ENCODE data around the gene FXYD4.

FXYD4 gene

DNA sequence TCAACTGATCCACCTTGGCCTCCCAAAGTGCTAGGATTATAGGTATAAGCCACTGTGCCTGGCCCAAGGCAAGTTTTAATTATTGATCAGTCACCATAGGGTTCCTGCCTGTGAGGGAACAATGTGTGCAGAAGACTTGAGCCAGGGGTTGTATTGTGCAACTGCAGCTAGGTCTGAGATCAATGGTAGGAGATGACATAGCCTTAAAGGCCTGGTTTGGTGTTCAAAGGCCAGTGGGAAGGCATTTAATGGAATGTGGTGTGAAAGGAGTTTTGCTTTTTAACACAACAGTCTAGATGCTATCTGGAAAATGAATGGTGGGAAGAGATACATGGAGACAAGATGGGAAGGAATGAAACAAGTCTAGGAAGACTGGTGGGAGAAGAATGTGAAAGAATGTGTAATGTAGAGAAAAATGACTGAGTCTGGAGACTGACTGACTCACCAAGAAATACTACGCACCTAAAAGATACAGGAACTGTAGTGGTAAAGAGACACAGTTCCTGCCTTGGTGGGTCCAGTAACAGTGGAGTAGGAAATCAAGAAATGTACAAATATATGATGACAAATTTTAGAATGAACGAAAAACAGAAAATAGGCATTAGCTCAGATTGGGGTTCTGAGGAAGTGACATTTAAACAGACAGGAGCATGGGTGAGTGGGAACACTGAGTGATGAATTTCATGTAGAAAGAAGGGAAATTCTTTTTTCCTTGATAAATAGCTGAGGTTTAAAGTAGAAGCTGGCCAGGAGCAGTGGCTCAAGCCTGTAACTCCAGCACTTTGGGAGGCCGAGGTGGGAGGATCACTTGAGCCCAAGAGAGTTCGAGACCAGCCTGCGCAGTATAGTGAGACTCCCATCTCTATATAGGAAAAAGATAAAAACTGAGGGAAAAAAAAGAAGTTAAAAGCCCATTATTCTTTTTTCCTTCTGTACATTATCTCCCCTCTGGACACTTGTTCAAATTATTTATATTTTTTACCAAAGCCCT lies 28.2 kb downstream of the FXYD4 start:
- H3K27me3 ChIP-seq (ENCODE audit: insufficient read depth, insufficient read length) = no peaks in the 10 kb centered on the region
- no peak overlapping the region for H3K4me3 ChIP-seq (ENCODE audit: insufficient read length, low read depth)
- H3K36me3 ChIP-seq (ENCODE audit: insufficient read depth, insufficient read length, low read length) = peaks cover 44% of the 10 kb centered on the region
- no peak overlapping the region for H3K9ac ChIP-seq (ENCODE audit: insufficient read length, low read depth)
- DNase-seq (ENCODE audit: low read depth, low spot score) = no peak
- TF ChIP-seq ZNF274 (IDR thresholded peaks at IDR 0.05; ENCODE audit: low read depth, low read length) (no peak), YY1 (IDR thresholded peaks at IDR 0.05; ENCODE audit: insufficient read depth, insufficient read length) (no peak), SUZ12 (IDR thresholded peaks at IDR 0.05; ENCODE audit: extremely low read depth, insufficient read depth, insufficient read length) (no peak)
- peaks cover 4% of the 10 kb centered on the region for H3K4me1 ChIP-seq (ENCODE audit: insufficient read depth, insufficient read length)
- H3K9me3 ChIP-seq (ENCODE audit: insufficient read depth, low read length) = peaks cover 7% of the 10 kb centered on the region; the same call in 1 of the 2 replicates

DNA sequence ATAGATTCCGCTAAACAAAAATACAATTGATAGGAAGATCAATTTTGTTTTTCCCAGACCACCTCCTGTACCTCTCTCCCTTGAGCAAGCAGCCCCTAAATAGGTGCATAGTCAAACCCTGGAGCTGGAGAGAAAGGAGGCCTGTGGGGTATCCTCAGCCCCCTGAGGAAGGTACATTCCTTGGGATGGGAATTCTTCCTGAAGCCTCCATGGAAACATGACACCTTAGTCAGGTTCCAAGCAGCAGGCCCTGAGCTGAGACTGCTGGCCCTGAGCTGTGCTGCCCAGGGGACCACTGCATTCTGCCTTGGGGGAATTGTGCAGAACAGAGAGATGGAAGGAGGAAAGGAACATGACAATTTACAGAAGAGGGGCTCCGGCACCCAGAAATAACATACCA lies 30.2 kb downstream of the FXYD4 start:
- Histone ChIP-seq H3K4me1 (ENCODE audit: insufficient read depth, insufficient read length) (peaks cover 4% of the 10 kb centered on the region), H3K9ac (ENCODE audit: insufficient read length, low read depth) (no peak overlapping the region), H3K36me3 (ENCODE audit: insufficient read depth, insufficient read length, low read length) (peaks cover 34% of the 10 kb centered on the region), H3K9me3 (ENCODE audit: insufficient read depth, low read length) (no peaks in the 10 kb centered on the region), H3K4me3 (ENCODE audit: insufficient read length, low read depth) (no peak overlapping the region), H3K27me3 (ENCODE audit: insufficient read depth, insufficient read length) (no peaks in the 10 kb centered on the region)
- DNase-seq (ENCODE audit: low read depth, low spot score) = no peak
- no peak for TF ChIP-seq YY1 (IDR thresholded peaks at IDR 0.05; ENCODE audit: insufficient read depth, insufficient read length)
- TF ChIP-seq SUZ12 (IDR thresholded peaks at IDR 0.05; ENCODE audit: extremely low read depth, insufficient read depth, insufficient read length) = no peak
- TF ChIP-seq ZNF274 (IDR thresholded peaks at IDR 0.05; ENCODE audit: low read depth, low read length) = no peak

DNA sequence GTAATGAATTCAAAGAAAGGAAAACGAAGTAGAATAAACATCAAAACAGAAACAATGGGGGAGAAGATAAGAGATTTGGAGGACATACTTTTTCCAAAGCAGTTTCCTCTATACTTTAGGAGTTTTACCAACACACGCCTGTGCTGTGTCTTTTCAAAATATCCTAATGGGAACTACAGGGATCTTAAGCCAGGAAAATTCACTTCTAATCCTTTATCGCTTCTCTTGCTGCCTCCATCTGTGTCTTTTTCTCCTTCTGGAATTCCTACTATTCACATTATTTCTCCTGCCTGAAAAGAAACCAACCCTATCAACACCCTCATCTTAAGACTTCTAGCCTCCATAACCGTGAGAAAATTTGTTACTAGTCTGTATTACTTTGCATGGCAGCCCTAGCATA lies 30.7 kb downstream of the FXYD4 start:
- H3K36me3 ChIP-seq (ENCODE audit: insufficient read depth, insufficient read length, low read length) = peaks cover 32% of the 10 kb centered on the region
- TF ChIP-seq YY1 (IDR thresholded peaks at IDR 0.05; ENCODE audit: insufficient read depth, insufficient read length) (no peak), ZNF274 (IDR thresholded peaks at IDR 0.05; ENCODE audit: low read depth, low read length) (no peak), SUZ12 (IDR thresholded peaks at IDR 0.05; ENCODE audit: extremely low read depth, insufficient read depth, insufficient read length) (no peak)
- H3K9me3 ChIP-seq (ENCODE audit: insufficient read depth, low read length) = no peaks in the 10 kb centered on the region
- no peaks in the 10 kb centered on the region for H3K27me3 ChIP-seq (ENCODE audit: insufficient read depth, insufficient read length)
- no peak for DNase-seq (ENCODE audit: low read depth, low spot score)
- H3K4me1 ChIP-seq (ENCODE audit: insufficient read depth, insufficient read length) = peaks cover 4% of the 10 kb centered on the region
- H3K4me3 ChIP-seq (ENCODE audit: insufficient read length, low read depth) = no peak overlapping the region
- H3K9ac ChIP-seq (ENCODE audit: insufficient read length, low read depth) = no peak overlapping the region

DNA sequence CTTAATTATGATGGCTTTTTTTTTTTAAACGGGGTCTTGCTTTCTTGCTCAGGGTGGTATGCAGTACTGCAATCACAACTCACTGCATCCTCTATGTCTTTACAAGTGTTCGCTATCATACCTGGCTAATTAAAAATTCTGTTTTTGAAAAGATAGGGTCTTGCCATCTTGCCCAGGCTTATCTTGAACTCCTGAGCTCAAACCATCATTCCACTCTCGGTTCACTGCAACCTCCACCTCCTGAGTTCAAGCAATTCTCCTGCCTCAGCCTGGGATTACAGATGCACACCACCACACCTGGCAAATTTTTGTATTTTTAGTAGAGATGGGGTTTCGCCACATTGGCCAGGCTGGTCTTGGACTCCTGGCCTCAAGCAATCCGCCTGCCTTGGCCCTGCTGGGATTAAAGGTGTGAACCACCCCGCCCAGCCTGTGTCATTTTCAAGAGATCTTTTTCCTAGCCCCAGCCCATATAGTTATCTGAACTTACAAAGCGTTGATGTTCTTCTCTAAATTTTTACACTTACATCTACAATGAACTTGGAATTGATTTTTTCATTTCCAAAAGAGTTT lies 31.5 kb downstream of the FXYD4 start:
- Histone ChIP-seq H3K36me3 (ENCODE audit: insufficient read depth, insufficient read length, low read length) (peaks cover 26% of the 10 kb centered on the region), H3K9ac (ENCODE audit: insufficient read length, low read depth) (no peak overlapping the region), H3K4me3 (ENCODE audit: insufficient read length, low read depth) (no peak overlapping the region), H3K4me1 (ENCODE audit: insufficient read depth, insufficient read length) (peaks cover 4% of the 10 kb centered on the region), H3K9me3 (ENCODE audit: insufficient read depth, low read length) (no peaks in the 10 kb centered on the region), H3K27me3 (ENCODE audit: insufficient read depth, insufficient read length) (no peaks in the 10 kb centered on the region)
- no peak for DNase-seq (ENCODE audit: low read depth, low spot score)
- no peak for TF ChIP-seq YY1 (IDR thresholded peaks at IDR 0.05; ENCODE audit: insufficient read depth, insufficient read length)
- TF ChIP-seq ZNF274 (IDR thresholded peaks at IDR 0.05; ENCODE audit: low read depth, low read length) = no peak
- TF ChIP-seq SUZ12 (IDR thresholded peaks at IDR 0.05; ENCODE audit: extremely low read depth, insufficient read depth, insufficient read length) = no peak

DNA sequence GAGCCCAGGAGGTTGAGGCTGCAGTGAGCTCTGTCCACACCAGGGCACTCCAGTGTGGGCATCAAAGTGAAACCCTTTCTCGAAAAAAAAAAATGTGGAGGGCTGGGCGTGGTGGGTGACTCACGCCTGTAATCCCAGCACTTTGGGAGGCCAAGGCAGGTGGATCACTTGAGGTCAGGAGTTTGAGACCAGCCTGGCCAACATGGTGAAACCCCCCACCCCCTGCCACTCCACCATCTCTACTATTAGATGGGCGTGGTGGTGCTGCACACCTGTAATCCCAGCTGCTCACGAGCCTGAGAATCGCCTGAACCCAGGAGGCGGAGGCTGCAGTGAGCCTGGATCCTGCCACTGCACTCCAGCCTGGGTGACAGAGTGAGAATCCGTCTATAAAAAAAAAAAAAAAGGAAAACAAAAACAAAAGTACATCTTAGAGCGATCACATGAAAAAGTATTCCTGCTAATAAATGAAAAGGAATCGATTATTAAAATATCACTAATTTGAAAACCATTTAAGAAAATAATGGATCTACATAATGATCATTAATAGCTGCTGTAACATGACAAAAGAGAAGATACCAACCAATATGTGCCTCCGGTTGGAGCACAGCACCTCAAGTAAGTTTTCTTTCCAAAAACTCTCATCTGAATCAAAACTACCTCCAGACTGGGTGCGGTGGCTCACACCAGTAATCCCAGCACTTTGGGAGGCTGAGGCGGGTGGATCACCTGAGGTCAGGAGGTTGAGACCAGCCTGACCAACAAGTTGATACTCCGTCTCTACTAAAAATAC lies 32.7 kb downstream of the FXYD4 start:
- H3K4me1 ChIP-seq (ENCODE audit: insufficient read depth, insufficient read length) = peaks cover 2% of the 10 kb centered on the region
- no peak for TF ChIP-seq ZNF274 (IDR thresholded peaks at IDR 0.05; ENCODE audit: low read depth, low read length)
- no peak for TF ChIP-seq YY1 (IDR thresholded peaks at IDR 0.05; ENCODE audit: insufficient read depth, insufficient read length)
- no peak for TF ChIP-seq SUZ12 (IDR thresholded peaks at IDR 0.05; ENCODE audit: extremely low read depth, insufficient read depth, insufficient read length)
- H3K4me3 ChIP-seq (ENCODE audit: insufficient read length, low read depth) = no peak overlapping the region
- no peaks in the 10 kb centered on the region for H3K9me3 ChIP-seq (ENCODE audit: insufficient read depth, low read length)
- H3K9ac ChIP-seq (ENCODE audit: insufficient read length, low read depth) = no peak overlapping the region
- H3K36me3 ChIP-seq (ENCODE audit: insufficient read depth, insufficient read length, low read length) = peaks cover 19% of the 10 kb centered on the region
- H3K27me3 ChIP-seq (ENCODE audit: insufficient read depth, insufficient read length) = no peaks in the 10 kb centered on the region
- no peak for DNase-seq (ENCODE audit: low read depth, low spot score)

DNA sequence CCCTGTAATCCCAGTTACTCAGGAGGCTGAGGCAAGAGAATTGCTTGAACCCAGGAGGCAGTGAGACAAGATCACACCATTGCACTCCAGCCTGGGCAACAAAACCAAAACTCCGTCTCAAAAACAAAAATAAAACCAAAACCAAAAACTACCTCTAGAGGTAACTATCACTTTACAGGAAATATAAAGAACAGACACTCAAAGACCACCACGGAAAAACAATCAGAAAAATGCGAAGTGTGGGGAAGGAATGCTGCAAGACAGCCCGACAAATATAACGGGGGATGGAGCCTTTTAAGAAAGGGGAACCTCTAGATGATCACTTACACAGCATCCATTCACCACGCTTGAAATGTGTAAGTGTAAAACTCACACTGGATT lies 33.3 kb downstream of the FXYD4 start:
- Histone ChIP-seq H3K9ac (ENCODE audit: insufficient read length, low read depth) (peak overlapping the region; percentile 56), H3K36me3 (ENCODE audit: insufficient read depth, insufficient read length, low read length) (peaks cover 14% of the 10 kb centered on the region), H3K4me1 (ENCODE audit: insufficient read depth, insufficient read length) (peaks cover 2% of the 10 kb centered on the region), H3K9me3 (ENCODE audit: insufficient read depth, low read length) (no peaks in the 10 kb centered on the region), H3K4me3 (ENCODE audit: insufficient read length, low read depth) (no peak overlapping the region), H3K27me3 (ENCODE audit: insufficient read depth, insufficient read length) (no peaks in the 10 kb centered on the region)
- no peak for DNase-seq (ENCODE audit: low read depth, low spot score)
- no peak for TF ChIP-seq ZNF274 (IDR thresholded peaks at IDR 0.05; ENCODE audit: low read depth, low read length)
- no peak for TF ChIP-seq YY1 (IDR thresholded peaks at IDR 0.05; ENCODE audit: insufficient read depth, insufficient read length)
- TF ChIP-seq SUZ12 (IDR thresholded peaks at IDR 0.05; ENCODE audit: extremely low read depth, insufficient read depth, insufficient read length) = no peak

All from NT2/D1 (cell line).